NCI-H2196 (cell line): Measurements from ENCODE around the gene OR13H1.
"Not testable (repeated sequence)": the region's sequence is repeated elsewhere in the genome, so short reads cannot be mapped to it uniquely, and the experiment has no call there.

Experiments used
- DNase-seq: peaks from one replicate; lab custom pipeline; 2025; ENCODE audit not compliant: unreplicated experiment; lab: John Stamatoyannopoulos, UW

Gene OR13H1, protein sequence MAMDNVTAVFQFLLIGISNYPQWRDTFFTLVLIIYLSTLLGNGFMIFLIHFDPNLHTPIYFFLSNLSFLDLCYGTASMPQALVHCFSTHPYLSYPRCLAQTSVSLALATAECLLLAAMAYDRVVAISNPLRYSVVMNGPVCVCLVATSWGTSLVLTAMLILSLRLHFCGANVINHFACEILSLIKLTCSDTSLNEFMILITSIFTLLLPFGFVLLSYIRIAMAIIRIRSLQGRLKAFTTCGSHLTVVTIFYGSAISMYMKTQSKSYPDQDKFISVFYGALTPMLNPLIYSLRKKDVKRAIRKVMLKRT

DNA sequence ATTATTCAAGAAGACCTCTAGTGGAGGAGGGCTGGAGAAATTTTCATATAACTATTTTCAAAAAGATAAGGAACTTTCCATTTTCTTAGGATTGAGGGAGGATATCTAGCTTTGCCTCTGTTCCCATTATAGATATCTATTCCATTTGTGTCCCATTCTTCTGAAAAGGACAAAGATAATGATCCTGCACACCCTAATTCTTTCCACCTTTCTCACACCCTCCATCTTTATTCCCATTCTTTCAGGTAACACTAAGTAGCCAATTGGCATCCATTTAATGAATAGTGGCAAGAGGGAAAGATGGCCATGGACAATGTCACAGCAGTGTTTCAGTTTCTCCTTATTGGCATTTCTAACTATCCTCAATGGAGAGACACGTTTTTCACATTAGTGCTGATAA is at the start of gene OR13H1:
Gene OR13H1 (plus strand): TSS at position 301 of the 400 bp plus-strand sequence. CDS start 0 bp downstream, at position 301.
- no peak for DNase-seq

- not testable (repeated sequence) for DNase-seq
These were observed 42.3 kb upstream of the OR13H1 start for GRCh38 chrX:131501556-131501955.

- DNase-seq: no peak
These were observed 30.5 kb upstream of the OR13H1 start for GRCh38 chrX:131513159-131513914.

GRCh38 chrX:131521824-131522223 is 22.1 kb upstream of the OR13H1 start:
- no peak for DNase-seq

- DNase-seq: no peak
These were observed 344 bp downstream of the OR13H1 start for GRCh38 chrX:131544218-131544617.

DNA sequence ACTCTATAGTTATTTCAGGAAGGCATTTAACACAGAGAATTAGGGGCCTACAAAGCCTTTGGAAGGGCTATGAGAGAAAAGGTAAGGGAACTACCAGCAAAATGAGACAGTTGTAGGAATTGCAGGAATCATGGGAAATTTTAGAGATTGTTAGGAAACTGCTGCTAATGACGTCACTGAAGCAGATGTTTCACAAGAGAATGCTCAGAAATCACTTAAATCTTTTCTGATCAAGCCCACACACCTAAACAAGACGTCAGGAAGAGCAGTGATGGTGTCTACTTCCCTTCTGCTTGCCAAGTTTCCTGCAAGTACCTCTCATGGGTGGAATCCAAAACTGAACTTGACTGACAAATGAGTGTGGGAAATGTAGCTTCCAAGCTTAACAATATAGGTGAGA is 5.1 kb downstream of the OR13H1 start:
- no peak for DNase-seq

DNA sequence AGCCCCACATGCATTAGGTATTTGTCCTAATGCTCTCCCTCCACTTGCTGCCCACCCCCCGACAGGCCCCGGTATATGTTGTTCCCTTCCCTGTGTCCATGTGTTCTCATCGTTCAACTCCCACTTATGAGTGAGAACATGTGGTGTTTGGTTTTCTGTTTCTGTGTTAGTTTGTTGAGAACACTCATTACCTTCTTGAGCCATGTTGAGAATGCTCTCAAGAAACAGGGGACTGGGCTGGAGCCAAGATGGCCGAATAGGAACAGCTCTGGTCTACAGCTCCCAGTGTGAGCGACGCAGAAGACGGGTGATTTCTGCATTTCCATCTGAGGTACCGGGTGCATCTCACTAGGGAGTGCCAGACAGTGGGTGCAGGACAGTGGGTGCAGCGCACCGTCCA is 8.6 kb downstream of the OR13H1 start:
- DNase-seq: not testable (repeated sequence)

GRCh38 chrX:131558562-131558961 is 14.7 kb downstream of the OR13H1 start:
- DNase-seq: no peak

DNA sequence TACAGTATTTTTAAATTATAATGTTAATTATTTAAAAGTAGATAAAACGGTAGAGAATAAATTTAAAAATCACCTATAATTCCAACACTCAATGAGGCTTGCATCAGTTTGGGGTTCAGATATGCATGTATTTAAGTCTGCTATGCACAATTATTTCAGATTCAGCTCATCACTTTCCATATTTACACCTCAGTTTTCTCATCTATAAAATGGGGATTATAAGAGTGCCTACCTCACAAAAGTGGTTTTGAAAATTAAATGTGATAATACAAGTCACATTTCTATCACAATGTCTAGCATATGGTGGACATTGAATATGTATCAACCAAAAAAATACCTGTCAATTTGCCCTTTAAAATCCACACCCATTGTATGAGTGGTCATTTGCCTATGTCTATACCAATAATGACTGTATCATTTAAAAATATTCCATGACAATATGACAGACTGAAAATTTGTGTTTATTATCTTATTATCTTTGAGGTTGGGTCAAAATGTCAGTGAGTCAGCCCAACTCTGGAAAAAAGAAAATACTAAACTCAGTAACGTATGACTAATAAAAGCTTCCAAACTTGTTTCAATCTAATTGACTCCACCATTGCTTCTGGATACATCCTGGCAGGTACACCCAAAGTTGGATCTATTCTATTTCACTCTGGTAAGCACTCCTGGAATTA is 20.8 kb downstream of the OR13H1 start:
- DNase-seq: no peak

DNA sequence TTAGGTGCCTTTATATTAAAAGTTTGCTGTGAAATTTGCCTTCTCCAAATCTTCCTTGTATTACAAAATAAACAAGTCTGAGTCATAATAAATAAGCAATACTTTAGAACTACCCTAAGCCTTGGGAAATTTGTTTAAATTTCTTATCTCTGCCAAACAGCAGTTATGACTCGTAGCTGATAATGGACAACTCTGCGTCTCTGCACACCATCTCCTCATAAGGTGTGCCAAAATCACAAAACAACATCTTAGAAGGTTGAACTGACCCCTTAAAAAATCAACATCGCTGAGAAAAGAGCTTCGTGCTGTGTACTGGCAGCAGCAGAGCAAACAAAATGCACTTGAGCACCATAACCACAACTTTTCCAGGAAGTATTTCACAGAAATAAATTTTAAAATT is 22.0 kb downstream of the OR13H1 start:
- DNase-seq: no peak

DNA sequence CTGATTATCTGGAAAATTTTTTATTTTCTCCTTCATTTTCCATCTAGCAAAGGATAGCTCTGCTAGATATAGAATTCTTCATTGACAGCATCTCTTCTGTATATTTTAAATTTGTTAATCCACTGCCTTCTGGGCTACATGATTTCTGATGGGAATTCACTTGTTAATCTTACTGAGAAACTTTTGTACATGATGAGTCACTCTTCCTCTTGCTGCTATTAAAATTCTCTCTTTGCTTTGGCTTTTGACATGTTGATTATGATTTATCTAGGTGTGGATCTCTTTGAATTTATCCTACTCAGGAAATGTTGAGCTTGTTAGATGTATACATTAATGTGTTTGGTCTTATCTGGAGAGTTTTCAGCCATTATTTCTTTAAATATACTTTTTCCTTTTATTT is 27.5 kb downstream of the OR13H1 start:
- DNase-seq: no peak

GRCh38 chrX:131572372-131573014 is 28.6 kb downstream of the OR13H1 start:
- DNase-seq: no peak

DNA sequence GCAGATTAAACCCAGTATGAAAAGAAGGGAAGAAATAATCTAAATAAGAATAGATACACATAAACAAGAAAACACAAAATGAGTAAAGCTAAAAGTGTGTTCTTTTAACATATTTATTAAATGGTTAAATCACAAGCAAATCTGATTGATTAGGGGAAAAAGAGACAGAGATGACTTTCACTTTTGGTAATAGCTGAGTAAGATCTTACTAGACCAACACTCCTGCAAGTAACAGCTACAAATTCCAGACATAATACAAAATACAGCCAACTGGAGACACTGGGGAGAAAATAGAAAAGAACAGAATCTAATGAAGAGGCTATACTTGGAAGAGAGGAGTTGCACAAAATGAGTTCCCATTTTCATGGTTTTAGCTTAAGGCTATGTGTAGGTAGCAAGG is 33.5 kb downstream of the OR13H1 start:
- no peak for DNase-seq

- no peak for DNase-seq
These were observed 34.3 kb downstream of the OR13H1 start for GRCh38 chrX:131577999-131578734.

DNA sequence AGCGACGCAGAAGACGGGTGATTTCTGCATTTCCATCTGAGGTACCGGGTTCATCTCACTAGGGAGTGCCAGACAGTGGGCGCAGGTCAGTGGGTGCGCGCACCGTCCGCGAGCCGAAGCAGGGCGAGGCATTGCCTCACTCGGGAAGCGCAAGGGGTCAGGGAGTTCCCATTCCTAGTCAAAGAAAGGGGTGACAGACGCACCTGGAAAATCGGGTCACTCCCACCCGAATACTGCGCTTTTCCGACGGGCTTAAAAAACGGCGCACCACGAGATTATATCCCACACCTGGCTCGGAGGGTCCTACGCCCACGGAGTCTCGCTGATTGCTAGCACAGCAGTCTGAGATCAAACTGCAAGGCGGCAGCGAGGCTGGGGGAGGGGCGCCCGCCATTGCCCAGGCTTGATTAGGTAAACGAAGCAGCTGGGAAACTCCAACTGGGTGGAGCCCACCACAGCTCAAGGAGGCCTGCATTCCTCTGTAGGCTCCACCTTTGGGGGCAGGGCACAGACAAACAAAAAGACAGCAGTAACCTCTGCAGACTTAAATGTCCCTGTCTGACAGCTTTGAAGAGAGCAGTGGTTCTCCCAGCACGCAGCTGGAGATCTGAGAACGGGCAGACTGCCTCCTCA is 35.0 kb downstream of the OR13H1 start:
- DNase-seq: not testable (repeated sequence)

DNA sequence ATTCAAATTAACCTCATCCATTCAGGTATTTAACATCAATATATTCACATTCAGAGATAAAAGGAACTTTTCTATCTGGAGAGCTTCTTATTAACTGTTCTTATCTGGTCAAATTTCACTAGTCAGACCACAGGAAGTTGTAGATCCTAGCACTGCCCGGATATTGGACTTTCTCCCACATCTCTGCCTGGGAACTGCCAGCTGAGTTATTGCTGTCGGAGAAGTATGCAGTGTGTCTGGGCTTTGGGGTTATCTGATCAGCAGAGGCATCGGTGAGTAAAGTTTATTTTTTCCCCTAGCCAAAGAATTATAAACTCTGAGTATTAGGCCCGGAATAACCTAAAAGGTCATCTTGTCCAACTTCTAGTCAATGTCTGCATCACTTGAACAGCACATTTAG is 45.1 kb downstream of the OR13H1 start:
- no peak for DNase-seq
